Measurements from ENCODE around the gene SCYL2. TPM values are rescaled to one million over a fixed set of nuclear protein-coding genes. Genes with fewer than 3 reads are reported as not detected.

SCYL2 gene
- total RNA-seq (2014; rRNA removed), result 35.8 and 40.7 TPM in 2 replicates
- percentile 85 among the genes with signal in this experiment for Bru-seq, nascent RNA
- percentile 88 among the genes with signal in this experiment for BruChase-seq, experiment 1, labeled RNA remaining after a 6-hour chase
- BruChase-seq, experiment 2, labeled RNA remaining after a 2-hour chase, result percentile 88 among the genes with signal in this experiment
- long read RNA-seq, full-length matches to known transcripts, result 50 of 99 reads
- long read RNA-seq, partial matches to known transcripts, result 14 of 99 reads
- long read RNA-seq, other reads (novel, unspliced or antisense), result 35 of 99 reads

DNA sequence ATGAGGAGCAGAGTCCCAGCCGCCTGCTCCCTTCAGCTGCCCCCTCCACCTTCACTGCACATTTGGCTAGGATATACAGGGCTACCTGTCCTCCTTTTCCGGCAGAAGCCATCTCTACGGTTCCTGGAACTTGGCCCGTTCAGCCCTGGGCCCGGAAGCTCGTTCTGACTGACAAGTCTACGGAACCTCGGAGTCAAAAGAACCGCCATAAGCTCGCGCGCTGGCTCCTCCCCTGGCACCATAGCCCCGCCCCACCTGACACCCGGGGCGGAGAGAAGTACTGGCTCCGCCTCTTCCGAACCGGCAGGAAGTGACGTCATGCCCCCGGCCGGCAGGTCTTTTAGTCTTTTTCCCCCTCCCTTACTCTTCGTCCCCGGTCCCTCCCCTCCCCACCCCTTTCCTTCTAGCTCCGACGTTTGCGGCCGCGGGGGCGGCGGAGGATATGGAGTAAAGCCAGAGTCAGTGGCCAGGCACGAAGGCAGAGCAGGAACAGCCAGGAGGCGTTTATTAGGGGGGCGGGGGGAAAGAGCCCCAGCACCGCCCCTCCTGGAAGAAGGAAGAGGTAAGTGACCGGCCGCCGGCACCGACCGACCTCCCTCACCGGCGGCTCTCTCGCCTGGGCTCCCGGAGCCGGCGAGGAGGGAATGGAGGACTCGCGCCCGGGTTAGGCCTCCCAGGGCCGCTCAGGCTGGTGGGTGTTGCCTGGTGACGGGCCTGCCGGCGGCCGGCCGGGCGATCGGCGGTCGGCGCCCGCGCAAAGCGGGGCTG is at the start of gene SCYL2, which contains the start of gene DEPDC4:
TSS of gene SCYL2 (plus strand) at position 343 of the 768 bp plus-strand sequence. CDS start 15,794 bp downstream, outside the sequence.
TSS of gene DEPDC4 (minus strand) at position 245 of the 768 bp plus-strand sequence. CDS start at position 242, 3 bp downstream.
- ChIA-PET POLR2A (ENCODE audit: unreplicated experiment) (interaction anchor here (0.5 to 0.7 kb wide), 9 partner anchors 9 to 1910 kb away, joined by 3 to 34 read pairs (median 5); no protein-coding TSS in a partner anchor), CTCF (interaction anchor here (0.6 kb wide), 3 partner anchors 12 to 70 kb away, joined by 3 to 5 read pairs (median 3); no protein-coding TSS in a partner anchor)
- DNase-seq (peak; percentile 99), ATAC-seq (peak; percentile 83)
- Histone ChIP-seq H2AFZ (ENCODE audit: low read length) (peak within 1 kb of the TSS; percentile 93), H3K79me2 (ENCODE audit: low read length) (peaks cover 48% of the 10 kb centered on the region), H3K9ac (ENCODE audit: low read length) (peak within 1 kb of the TSS; percentile 87), H3K9me3 (ENCODE audit: low read length) (no peaks in the 10 kb centered on the region), H3K27ac (ENCODE audit: low read length) (peak within 1 kb of the TSS; percentile 68), H3K4me2 (ENCODE audit: low read length) (peak within 1 kb of the TSS; percentile 90), H3K36me3 (ENCODE audit: low read depth, low read length) (no peaks in the 10 kb centered on the region), H3F3A (ENCODE audit: low read length, unreplicated experiment) (no peaks in the 10 kb centered on the region), H3K9me2 (replicated peaks; ENCODE audit: low read length) (no peaks in the 10 kb centered on the region), H3K27me3 (ENCODE audit: low read length) (no peaks in the 10 kb centered on the region), H3K4me3 (ENCODE audit: low read length) (peak within 1 kb of the TSS; percentile 92), H4K20me1 (ENCODE audit: low read length) (peaks cover 13% of the 10 kb centered on the region), H3K4me1 (ENCODE audit: insufficient read depth, low read length) (peaks cover 17% of the 10 kb centered on the region)
- intact Hi-C loops (cut with micrococcal nuclease), result loop anchor here (1.0 kb wide), 4 partner anchors 33 to 307 kb away; partner anchors contain the start of gene ACTR6
- TF ChIP-seq EZH2 (IDR thresholded peaks at IDR 0.05; ENCODE audit: low read length, unreplicated experiment), result no peak
- no peak for TF ChIP-seq CTCF (conservative IDR thresholded peaks at IDR 0.05; ENCODE audit: low read depth, low read length)
- TF ChIP-seq EZH2phosphoT487 (IDR thresholded peaks at IDR 0.05; ENCODE audit: borderline replicate concordance, low read length), result no peak
- BruUV-seq (replicated peaks), result no TSS peak

GRCh38 chr12:100219328-100220109 is 47.5 kb upstream of the SCYL2 start:
- Histone ChIP-seq H3F3A (ENCODE audit: low read length, unreplicated experiment) (no peaks in the 10 kb centered on the region), H3K36me3 (ENCODE audit: low read depth, low read length) (peaks cover 16% of the 10 kb centered on the region), H3K27ac (ENCODE audit: low read length) (no peak overlapping the region), H3K4me2 (ENCODE audit: low read length) (no peak overlapping the region), H4K20me1 (ENCODE audit: low read length) (no peaks in the 10 kb centered on the region), H3K9me2 (replicated peaks; ENCODE audit: low read length) (no peaks in the 10 kb centered on the region), H2AFZ (ENCODE audit: low read length) (no peak overlapping the region), H3K4me3 (ENCODE audit: low read length) (no peak overlapping the region), H3K27me3 (ENCODE audit: low read length) (no peaks in the 10 kb centered on the region), H3K9ac (ENCODE audit: low read length) (no peak overlapping the region), H3K79me2 (ENCODE audit: low read length) (no peaks in the 10 kb centered on the region), H3K4me1 (ENCODE audit: insufficient read depth, low read length) (peaks cover 4% of the 10 kb centered on the region; the same call in 1 of the 2 replicates), H3K9me3 (ENCODE audit: low read length) (no peaks in the 10 kb centered on the region)
- intact Hi-C loops (cut with micrococcal nuclease), result loop anchor here (5.0 to 10.0 kb wide), 3 partner anchors 57 to 335 kb away; partner anchors contain the start of gene ANKS1B
- TF ChIP-seq EZH2phosphoT487 (IDR thresholded peaks at IDR 0.05; ENCODE audit: borderline replicate concordance, low read length) (no peak), CTCF (conservative IDR thresholded peaks at IDR 0.05; ENCODE audit: low read depth, low read length) (no peak), EZH2 (IDR thresholded peaks at IDR 0.05; ENCODE audit: low read length, unreplicated experiment) (no peak)
- no TSS peak for BruUV-seq (replicated peaks)
- ChIA-PET CTCF (no interaction called here), POLR2A (ENCODE audit: unreplicated experiment) (no interaction called here)
- DNase-seq, result no peak
- no peak for ATAC-seq
